Activated CD4-positive, alpha-beta memory T cell treated with anti-CD3 and anti-CD28 coated beads for 36 hours (primary cell): ENCODE data around the gene LRMDA. TPM values are rescaled to one million over a fixed set of nuclear protein-coding genes. Genes with fewer than 3 reads are reported as not detected.

Experiments
- CTCF ChIA-PET: fragments of 350-600 bp; sonication (Branson Sonifier 250); formaldehyde crosslinking; loops from one replicate; lab custom pipeline; 2021; ENCODE audit warnings: antibody characterized with exemption, inconsistent platforms; lab: Charles Lee
- POLR2A ChIA-PET: fragments of 350-600 bp; sonication (Branson Sonifier 250); formaldehyde crosslinking; loops from one replicate; lab custom pipeline; 2021; ENCODE audit warnings: antibody characterized with exemption; lab: Charles Lee
- DNase-seq: peaks from one replicate; pipeline ENCODE4 v3.0.0-alpha.2; 2020
- H3K27ac Mint-ChIP-seq: one replicate; pipeline ENCODE4 v1.8.0; 2021; ENCODE audit warnings: mixed read lengths
- H3K27me3 Mint-ChIP-seq: one replicate; pipeline ENCODE4 v1.8.0; 2021; ENCODE audit warnings: mixed read lengths
- H3K36me3 Mint-ChIP-seq: one replicate; pipeline ENCODE4 v1.8.0; 2021; ENCODE audit warnings: mixed read lengths
- H3K4me1 Mint-ChIP-seq: one replicate; pipeline ENCODE4 v1.8.0; 2021; ENCODE audit warnings: low read depth, mixed read lengths
- H3K4me3 Mint-ChIP-seq: one replicate; pipeline ENCODE4 v1.8.0; 2021; ENCODE audit warnings: mild to moderate bottlenecking, mixed read lengths
- H3K9me3 Mint-ChIP-seq: one replicate; pipeline ENCODE4 v1.8.0; 2021; ENCODE audit warnings: mixed read lengths
- intact Hi-C: fragments of 100-400 bp; cut with micrococcal nuclease; formaldehyde crosslinking; loops from one replicate; pipeline ENCODE4 v1.15.1; 2023
- total RNA-seq, 2 experiments: library from RNA; stranded (reverse); gene quantifications; one replicate each; pipeline ENCODE4 v1.2.3, GENCODE V29; 2021

Gene LRMDA
- total RNA-seq, 2 experiments from 2014 or later: not detected

DNA sequence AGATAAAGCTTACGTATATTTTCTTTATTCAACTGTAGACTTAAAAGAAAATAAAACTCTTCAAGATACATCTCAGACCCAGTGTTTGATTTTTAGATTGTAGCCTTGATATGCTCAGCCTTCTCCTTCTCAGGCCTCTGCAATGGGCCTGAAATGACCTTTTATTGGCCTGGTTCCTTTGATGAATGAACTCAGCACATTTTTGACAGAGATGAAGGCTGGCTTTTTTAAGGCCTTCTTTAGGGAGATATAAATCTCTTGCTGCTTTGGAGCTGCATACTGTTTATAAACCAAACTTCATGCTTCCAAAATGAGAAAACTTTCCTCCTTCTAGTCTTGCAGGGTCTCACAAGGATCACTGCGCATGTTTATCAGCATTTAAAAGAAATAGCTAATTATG is 1049.8 kb downstream of the LRMDA start:
- POLR2A ChIA-PET: no interaction called here
- no peak for DNase-seq
- CTCF ChIA-PET: no interaction called here
- no peak overlapping the region for H3K4me3 Mint-ChIP-seq
- H3K9me3 Mint-ChIP-seq: peaks cover 22% of the 10 kb centered on the region
- intact Hi-C loops: no loop called here
- no peaks in the 10 kb centered on the region for H3K27me3 Mint-ChIP-seq
- no peak overlapping the region for H3K27ac Mint-ChIP-seq
- H3K4me1 Mint-ChIP-seq: no peaks in the 10 kb centered on the region
- no peaks in the 10 kb centered on the region for H3K36me3 Mint-ChIP-seq

DNA sequence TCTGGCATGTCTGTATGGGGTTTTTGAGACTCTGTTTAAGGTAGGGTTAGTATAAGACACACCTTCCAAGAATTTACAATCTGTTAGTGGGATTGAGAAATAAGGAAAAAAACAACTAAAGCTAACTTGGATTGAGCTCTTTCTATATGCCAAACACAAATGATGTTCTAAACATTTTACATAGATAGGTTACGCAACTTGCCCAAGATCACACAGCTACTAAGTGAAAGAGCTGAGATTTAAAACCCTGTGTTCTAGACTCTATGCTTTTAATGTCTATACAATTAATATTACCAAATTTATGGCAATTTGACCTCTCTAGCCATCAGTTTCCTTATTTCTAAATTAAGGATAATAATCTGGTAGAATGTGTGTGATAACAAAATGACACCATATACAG is 1056.2 kb downstream of the LRMDA start:
- DNase-seq: no peak
- POLR2A ChIA-PET: no interaction called here
- Mint-ChIP-seq H3K27ac (no peak overlapping the region), H3K9me3 (peaks cover 36% of the 10 kb centered on the region), H3K27me3 (no peaks in the 10 kb centered on the region), H3K4me1 (no peaks in the 10 kb centered on the region), H3K36me3 (no peaks in the 10 kb centered on the region), H3K4me3 (no peak overlapping the region)
- CTCF ChIA-PET: no interaction called here
- intact Hi-C loops: no loop called here

DNA sequence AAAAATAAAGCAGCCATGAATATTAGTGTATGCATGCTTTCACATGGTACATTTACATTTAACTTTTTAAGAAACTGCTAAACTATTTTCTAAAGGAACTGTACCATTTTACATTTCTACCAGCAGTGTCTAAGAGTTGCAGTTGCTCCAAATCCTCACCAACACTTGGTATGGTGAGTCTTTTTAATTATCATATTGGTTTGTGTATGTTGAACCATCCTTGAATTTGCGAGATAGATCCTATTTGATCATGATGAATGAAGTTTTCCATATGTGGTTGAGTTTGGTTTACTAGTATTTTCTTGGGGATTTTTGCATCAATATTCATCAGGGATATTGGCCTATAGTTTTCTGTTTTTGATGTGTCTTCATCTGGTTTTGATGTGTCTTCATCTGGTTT is 1057.2 kb downstream of the LRMDA start:
- POLR2A ChIA-PET: no interaction called here
- intact Hi-C loops: no loop called here
- CTCF ChIA-PET: no interaction called here
- H3K27me3 Mint-ChIP-seq: no peaks in the 10 kb centered on the region
- H3K27ac Mint-ChIP-seq: no peak overlapping the region
- H3K9me3 Mint-ChIP-seq: peaks cover 32% of the 10 kb centered on the region
- H3K36me3 Mint-ChIP-seq: no peaks in the 10 kb centered on the region
- DNase-seq: no peak
- H3K4me1 Mint-ChIP-seq: no peaks in the 10 kb centered on the region
- no peak overlapping the region for H3K4me3 Mint-ChIP-seq

DNA sequence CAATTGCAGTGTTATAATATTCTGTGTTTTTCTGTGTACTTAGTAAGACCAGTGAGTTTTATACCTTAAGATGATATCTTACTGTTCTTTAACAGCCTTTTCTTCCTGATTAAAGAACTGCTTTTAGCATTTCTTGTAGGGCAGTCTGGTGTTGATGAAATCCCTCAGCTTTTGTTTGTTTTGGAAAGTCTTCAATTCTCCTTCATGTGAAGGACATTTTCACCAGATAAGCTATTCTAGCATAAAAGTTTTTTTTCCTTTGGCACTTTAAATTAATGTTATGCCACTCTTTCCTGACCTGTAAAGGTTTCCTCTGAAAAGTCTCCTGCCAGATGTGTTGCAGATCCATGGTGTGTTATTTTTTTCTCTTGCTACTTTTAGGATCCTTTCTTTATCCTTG is 1059.8 kb downstream of the LRMDA start:
- H3K4me3 Mint-ChIP-seq: no peak overlapping the region
- no peak overlapping the region for H3K27ac Mint-ChIP-seq
- ChIA-PET CTCF (no interaction called here), POLR2A (no interaction called here)
- H3K4me1 Mint-ChIP-seq: no peaks in the 10 kb centered on the region
- no peak for DNase-seq
- peaks cover 32% of the 10 kb centered on the region for H3K9me3 Mint-ChIP-seq
- H3K27me3 Mint-ChIP-seq: no peaks in the 10 kb centered on the region
- H3K36me3 Mint-ChIP-seq: no peaks in the 10 kb centered on the region
- intact Hi-C loops: no loop called here

DNA sequence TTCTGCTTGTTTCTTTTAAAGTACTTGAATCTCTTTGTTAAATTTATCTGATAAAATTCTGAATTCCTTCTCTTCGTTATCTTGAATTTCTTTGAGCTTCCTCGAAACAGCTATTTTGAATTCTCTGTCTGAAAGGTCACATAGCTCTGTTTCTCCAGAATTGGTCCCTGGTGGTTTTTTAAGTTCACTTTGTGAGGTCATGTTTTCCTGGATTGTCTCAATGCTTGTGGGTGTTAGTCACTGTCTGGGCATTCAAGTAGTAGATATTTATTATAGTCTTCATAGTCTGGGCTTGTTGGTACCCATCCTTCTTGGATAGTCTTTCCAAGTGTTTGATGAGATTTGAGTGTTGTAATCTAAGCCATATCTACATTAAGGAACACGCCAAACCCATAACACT is 1060.6 kb downstream of the LRMDA start:
- H3K27ac Mint-ChIP-seq: no peak overlapping the region
- H3K27me3 Mint-ChIP-seq: no peaks in the 10 kb centered on the region

DNA sequence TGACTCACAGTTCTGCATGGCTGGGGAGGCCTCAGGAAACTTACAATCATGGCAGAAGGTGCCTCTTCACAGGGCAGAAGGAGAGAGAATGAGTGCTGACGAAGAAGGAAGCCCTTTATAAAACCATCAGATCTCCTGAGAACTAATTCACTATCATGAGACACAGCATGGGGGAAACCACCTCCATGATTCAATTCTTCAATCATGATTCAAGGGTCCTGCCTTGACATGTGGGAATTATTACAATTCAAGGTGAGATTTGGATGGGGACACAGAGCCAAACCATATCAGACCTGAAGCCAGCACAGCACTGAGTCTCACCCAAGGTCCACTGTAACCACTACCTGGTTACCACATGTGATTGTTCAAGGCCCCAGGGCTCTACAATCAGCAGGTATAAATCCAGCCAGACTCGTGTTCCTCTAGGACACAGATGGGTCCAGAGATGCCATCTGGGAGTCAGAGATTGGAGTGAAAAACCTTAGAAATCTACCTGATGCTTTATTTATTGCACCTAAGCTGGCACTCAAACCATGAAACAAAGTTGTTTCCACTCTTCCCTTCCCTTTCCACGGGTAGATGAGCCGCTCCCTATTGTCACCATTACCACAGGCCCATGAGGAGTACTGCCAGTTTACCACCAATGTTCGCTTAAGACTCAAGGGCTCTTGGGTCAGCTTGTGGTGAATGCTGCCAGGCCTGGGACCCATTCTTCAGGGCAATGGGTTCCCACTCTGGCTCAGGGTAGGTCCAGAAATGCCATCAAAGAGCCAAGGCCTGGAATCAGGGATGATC is 1061.5 kb downstream of the LRMDA start:
- Mint-ChIP-seq H3K4me3 (no peak overlapping the region), H3K27me3 (no peaks in the 10 kb centered on the region), H3K36me3 (no peaks in the 10 kb centered on the region), H3K9me3 (peaks cover 26% of the 10 kb centered on the region), H3K4me1 (no peaks in the 10 kb centered on the region), H3K27ac (no peak overlapping the region)
- ChIA-PET CTCF (no interaction called here), POLR2A (no interaction called here)
- DNase-seq: no peak
- intact Hi-C loops: no loop called here

More for the DNA sequence above, 1060.6 kb downstream of the LRMDA start:
- CTCF ChIA-PET: no interaction called here
- intact Hi-C loops: no loop called here
- POLR2A ChIA-PET: no interaction called here
- no peak for DNase-seq
- H3K4me1 Mint-ChIP-seq: no peaks in the 10 kb centered on the region
- peaks cover 32% of the 10 kb centered on the region for H3K9me3 Mint-ChIP-seq
- H3K4me3 Mint-ChIP-seq: no peak overlapping the region
- H3K36me3 Mint-ChIP-seq: no peaks in the 10 kb centered on the region

DNA sequence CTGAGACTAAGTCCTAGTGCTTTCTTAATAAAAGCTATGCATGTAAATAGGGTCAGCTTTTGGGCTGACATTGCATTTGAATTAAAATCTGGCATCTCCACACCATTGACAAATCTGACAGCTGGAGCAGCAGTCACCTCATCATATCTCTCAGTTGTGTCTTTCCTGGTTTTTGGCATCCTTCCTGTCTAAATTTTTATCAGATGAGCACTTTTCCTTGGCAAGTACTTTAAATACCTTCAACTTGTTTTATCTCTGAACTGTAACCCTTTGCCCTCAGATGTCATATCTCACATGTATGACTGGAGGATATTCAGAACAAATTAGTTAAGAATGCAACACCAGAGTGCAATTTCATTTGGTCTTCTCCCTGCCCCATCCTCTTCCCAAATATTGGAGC is 1066.2 kb downstream of the LRMDA start:
- intact Hi-C loops: no loop called here
- no peak overlapping the region for H3K4me3 Mint-ChIP-seq
- POLR2A ChIA-PET: no interaction called here
- peaks cover 10% of the 10 kb centered on the region for H3K9me3 Mint-ChIP-seq
- CTCF ChIA-PET: no interaction called here
- H3K4me1 Mint-ChIP-seq: no peaks in the 10 kb centered on the region
- no peak overlapping the region for H3K27ac Mint-ChIP-seq
- DNase-seq: no peak
- H3K27me3 Mint-ChIP-seq: no peaks in the 10 kb centered on the region
- no peaks in the 10 kb centered on the region for H3K36me3 Mint-ChIP-seq

DNA sequence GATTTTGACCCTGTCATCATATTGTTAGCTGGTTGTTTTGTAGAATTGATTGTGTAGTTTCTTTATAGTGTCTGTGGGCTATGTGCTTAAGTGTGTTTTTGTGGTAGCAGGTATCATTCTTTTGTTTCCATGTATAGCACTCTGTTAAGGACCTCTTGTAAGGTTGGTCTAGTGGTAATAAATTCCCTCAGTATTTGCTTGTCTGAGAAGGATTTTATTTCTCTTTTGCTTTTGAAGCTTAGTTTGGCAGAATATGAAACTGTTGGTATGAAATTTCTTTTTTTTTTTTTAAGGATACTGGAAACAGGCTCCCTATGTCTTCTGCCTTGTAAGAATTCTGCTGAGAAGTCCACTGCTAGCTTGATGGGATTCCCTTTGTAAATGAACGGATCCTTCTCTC is 1073.4 kb downstream of the LRMDA start:
- intact Hi-C loops: no loop called here
- H3K9me3 Mint-ChIP-seq: peaks cover 38% of the 10 kb centered on the region
- H3K36me3 Mint-ChIP-seq: no peaks in the 10 kb centered on the region
- H3K4me1 Mint-ChIP-seq: no peaks in the 10 kb centered on the region
- ChIA-PET POLR2A (no interaction called here), CTCF (no interaction called here)
- no peaks in the 10 kb centered on the region for H3K27me3 Mint-ChIP-seq
- no peak for DNase-seq
- no peak overlapping the region for H3K4me3 Mint-ChIP-seq
- H3K27ac Mint-ChIP-seq: no peak overlapping the region

DNA sequence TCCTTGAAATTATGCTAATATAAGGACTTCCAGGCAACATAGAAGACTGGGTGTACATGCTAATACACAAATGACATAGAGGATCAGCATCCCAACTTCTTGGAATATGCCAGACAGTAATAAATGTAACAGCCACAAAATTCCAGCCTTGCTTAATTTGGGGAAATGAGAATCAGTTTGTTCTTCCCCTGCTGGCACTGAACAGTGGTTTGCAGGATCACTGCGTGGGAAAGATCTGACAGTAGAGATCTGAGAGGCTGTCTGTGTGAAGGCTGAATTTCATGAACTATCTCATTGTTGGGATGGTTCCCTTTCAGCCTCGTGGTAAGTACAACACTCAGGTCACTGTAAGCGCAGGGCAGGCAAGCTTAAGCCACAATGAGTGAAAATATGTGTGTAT is 1078.0 kb downstream of the LRMDA start:
- H3K4me3 Mint-ChIP-seq: no peak overlapping the region
- ChIA-PET CTCF (no interaction called here), POLR2A (no interaction called here)
- no peaks in the 10 kb centered on the region for H3K27me3 Mint-ChIP-seq
- intact Hi-C loops: no loop called here
- peaks cover 25% of the 10 kb centered on the region for H3K9me3 Mint-ChIP-seq
- DNase-seq: no peak
- H3K27ac Mint-ChIP-seq: no peak overlapping the region
- no peaks in the 10 kb centered on the region for H3K36me3 Mint-ChIP-seq
- no peaks in the 10 kb centered on the region for H3K4me1 Mint-ChIP-seq

DNA sequence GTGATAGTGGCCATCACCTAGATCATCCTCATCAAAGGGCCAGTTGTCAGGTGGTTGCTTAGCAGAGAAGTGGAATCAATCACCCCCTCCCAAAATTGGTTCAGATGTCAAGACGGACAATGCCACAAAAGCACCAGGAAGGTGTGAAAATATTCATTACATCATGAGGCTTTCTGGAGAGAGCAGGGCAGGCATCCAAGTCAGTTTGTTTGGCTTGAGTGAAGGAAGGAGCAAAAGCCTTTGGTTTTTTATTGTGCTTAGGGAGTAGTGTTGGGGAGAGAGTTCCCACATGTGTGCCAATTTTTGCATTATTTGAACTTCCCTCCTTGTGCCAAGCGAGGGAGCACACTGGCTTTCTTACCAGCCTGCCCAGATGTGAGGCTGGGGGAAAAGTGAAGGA is 1082.9 kb downstream of the LRMDA start:
- ChIA-PET POLR2A (no interaction called here), CTCF (no interaction called here)
- Mint-ChIP-seq H3K4me3 (no peak overlapping the region), H3K27ac (no peak overlapping the region), H3K4me1 (no peaks in the 10 kb centered on the region), H3K36me3 (no peaks in the 10 kb centered on the region), H3K27me3 (no peaks in the 10 kb centered on the region), H3K9me3 (no peaks in the 10 kb centered on the region)
- DNase-seq: no peak
- intact Hi-C loops: no loop called here

DNA sequence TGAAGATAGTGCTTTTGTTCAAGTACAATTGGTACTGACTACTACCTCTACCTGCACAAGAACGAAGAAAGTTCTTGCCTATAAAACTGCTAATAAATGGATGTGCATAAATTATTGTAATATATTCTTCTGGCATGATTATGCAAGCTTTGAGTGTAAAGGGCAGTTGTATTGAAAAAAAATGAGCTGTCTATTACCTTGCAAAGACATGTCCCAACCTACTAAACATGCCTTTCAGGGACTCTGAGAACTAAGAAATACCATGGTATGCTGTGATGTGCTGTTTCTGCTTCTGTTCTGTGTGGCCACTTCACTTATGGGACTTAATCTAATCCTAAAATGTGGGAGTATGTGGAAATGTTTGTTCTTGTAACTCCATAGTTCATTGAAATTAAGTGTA is 1083.4 kb downstream of the LRMDA start:
- H3K36me3 Mint-ChIP-seq: no peaks in the 10 kb centered on the region
- POLR2A ChIA-PET: no interaction called here
- no peaks in the 10 kb centered on the region for H3K27me3 Mint-ChIP-seq
- intact Hi-C loops: no loop called here
- no peak overlapping the region for H3K4me3 Mint-ChIP-seq
- no peaks in the 10 kb centered on the region for H3K9me3 Mint-ChIP-seq
- CTCF ChIA-PET: no interaction called here
- no peak overlapping the region for H3K27ac Mint-ChIP-seq
- DNase-seq: no peak
- no peaks in the 10 kb centered on the region for H3K4me1 Mint-ChIP-seq

DNA sequence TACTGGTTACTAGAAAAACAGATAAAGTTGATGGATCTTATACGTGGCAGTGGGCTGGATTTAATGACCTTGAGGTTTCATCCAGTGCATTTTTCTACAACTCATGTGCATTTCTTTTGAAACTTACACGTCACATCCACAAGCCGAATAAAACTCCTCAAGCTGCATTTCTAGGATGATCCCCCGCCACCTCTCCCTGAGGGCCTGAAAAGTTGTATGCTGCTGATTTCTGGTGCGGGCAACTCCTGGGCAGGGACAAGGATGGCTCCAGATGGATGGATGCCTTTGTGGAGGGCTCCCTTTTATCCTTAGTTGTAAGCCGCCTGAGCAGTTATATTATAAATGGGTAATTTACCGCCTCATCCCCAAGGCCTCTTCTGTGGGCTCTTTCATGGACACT is 1091.1 kb downstream of the LRMDA start:
- H3K36me3 Mint-ChIP-seq: no peaks in the 10 kb centered on the region
- H3K27ac Mint-ChIP-seq: no peak overlapping the region
- ChIA-PET POLR2A (no interaction called here), CTCF (no interaction called here)
- no peaks in the 10 kb centered on the region for H3K4me1 Mint-ChIP-seq
- intact Hi-C loops: no loop called here
- DNase-seq: no peak
- no peak overlapping the region for H3K4me3 Mint-ChIP-seq
- H3K27me3 Mint-ChIP-seq: no peaks in the 10 kb centered on the region
- H3K9me3 Mint-ChIP-seq: peaks cover 6% of the 10 kb centered on the region

DNA sequence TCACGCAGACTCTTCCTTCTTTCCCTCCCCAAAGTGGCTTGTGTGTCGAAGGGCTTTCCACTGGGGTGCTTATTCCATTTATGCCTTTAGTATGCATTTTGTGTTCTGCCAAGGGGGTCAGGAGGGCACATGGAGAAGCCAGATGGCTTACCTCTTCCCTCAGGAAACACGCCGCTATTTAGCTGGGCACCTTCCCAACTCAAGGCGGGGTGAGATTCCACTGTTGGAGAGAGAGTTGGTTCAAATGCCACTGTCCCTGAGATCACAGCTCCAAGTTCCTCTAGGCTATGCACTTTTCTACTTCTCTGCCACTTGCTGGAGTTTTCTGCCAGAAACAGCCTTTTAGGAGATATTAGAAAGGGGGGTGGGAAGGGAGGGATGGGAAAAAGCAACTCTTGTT is 1091.8 kb downstream of the LRMDA start:
- POLR2A ChIA-PET: no interaction called here
- DNase-seq: no peak
- no peaks in the 10 kb centered on the region for H3K36me3 Mint-ChIP-seq
- no peaks in the 10 kb centered on the region for H3K27me3 Mint-ChIP-seq
- CTCF ChIA-PET: no interaction called here
- H3K27ac Mint-ChIP-seq: no peak overlapping the region
- peaks cover 6% of the 10 kb centered on the region for H3K9me3 Mint-ChIP-seq
- intact Hi-C loops: no loop called here
- H3K4me3 Mint-ChIP-seq: no peak overlapping the region
- no peaks in the 10 kb centered on the region for H3K4me1 Mint-ChIP-seq
